Measurements from ENCODE around the gene IFNA14. TPM values are rescaled to one million over a fixed set of nuclear protein-coding genes. Genes with fewer than 3 reads are reported as not detected.

Gene IFNA14
- total RNA-seq, 1 experiment from 2014 or later = not detected

GRCh38 chr9:21267485-21268346, 27.9 kb upstream of the IFNA14 start:
- TF ChIP-seq, protein P1, sequence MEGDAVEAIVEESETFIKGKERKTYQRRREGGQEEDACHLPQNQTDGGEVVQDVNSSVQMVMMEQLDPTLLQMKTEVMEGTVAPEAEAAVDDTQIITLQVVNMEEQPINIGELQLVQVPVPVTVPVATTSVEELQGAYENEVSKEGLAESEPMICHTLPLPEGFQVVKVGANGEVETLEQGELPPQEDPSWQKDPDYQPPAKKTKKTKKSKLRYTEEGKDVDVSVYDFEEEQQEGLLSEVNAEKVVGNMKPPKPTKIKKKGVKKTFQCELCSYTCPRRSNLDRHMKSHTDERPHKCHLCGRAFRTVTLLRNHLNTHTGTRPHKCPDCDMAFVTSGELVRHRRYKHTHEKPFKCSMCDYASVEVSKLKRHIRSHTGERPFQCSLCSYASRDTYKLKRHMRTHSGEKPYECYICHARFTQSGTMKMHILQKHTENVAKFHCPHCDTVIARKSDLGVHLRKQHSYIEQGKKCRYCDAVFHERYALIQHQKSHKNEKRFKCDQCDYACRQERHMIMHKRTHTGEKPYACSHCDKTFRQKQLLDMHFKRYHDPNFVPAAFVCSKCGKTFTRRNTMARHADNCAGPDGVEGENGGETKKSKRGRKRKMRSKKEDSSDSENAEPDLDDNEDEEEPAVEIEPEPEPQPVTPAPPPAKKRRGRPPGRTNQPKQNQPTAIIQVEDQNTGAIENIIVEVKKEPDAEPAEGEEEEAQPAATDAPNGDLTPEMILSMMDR (conservative IDR thresholded peaks at IDR 0.05) = no peak
- TF ChIP-seq EZH2 (IDR thresholded peaks at IDR 0.05; ENCODE audit: low read depth) = no peak
- H3K27me3 ChIP-seq (ENCODE audit: insufficient read depth, low read depth) = no peaks in the 10 kb centered on the region
- CTCF ChIA-PET = interaction anchor here (0.6 to 0.8 kb wide), 2 partner anchors 80 to 1335 kb away, joined by 3 read pairs; no protein-coding TSS in a partner anchor

GRCh38 chr9:21266733-21267484, 27.1 kb upstream of the IFNA14 start:
- Histone ChIP-seq H3K4me3 (no peak overlapping the region), H3K4me2 (no peak overlapping the region), H3K27me3 (ENCODE audit: insufficient read depth, low read depth) (no peaks in the 10 kb centered on the region), H3K27ac (no peak overlapping the region), H3K9me3 (ENCODE audit: insufficient read depth, low read depth) (no peaks in the 10 kb centered on the region), H3K36me3 (ENCODE audit: low read depth) (no peaks in the 10 kb centered on the region), H3F3A (ENCODE audit: insufficient read depth, low read depth) (no peaks in the 10 kb centered on the region), H2AFZ (no peak overlapping the region), H3K4me1 (replicated peaks; ENCODE audit: insufficient read depth) (no peaks in the 10 kb centered on the region), H4K20me1 (ENCODE audit: insufficient read depth) (no peaks in the 10 kb centered on the region), H3K9me2 (ENCODE audit: insufficient read depth) (no peaks in the 10 kb centered on the region), H3K79me2 (ENCODE audit: low read depth) (no peaks in the 10 kb centered on the region)
- no peak for DNase-seq
- ChIA-PET POLR2A (ENCODE audit: unreplicated experiment) (no interaction called here), CTCF (interaction anchor here (0.8 kb wide), 1 partner anchor 1334 kb away, joined by 3 read pairs; no protein-coding TSS in a partner anchor)
- intact Hi-C loops (cut with micrococcal nuclease; ENCODE audit: unreplicated experiment) = no loop called here
- no peak for TF ChIP-seq EZH2 (IDR thresholded peaks at IDR 0.05; ENCODE audit: low read depth)
- TF ChIP-seq, protein P1 (conservative IDR thresholded peaks at IDR 0.05) = no peak
- no TSS peak for BruUV-seq (replicated peaks)

More at GRCh38 chr9:21267485-21268346, 27.9 kb upstream of the IFNA14 start:
- DNase-seq = no peak
- BruUV-seq (replicated peaks) = no TSS peak
- POLR2A ChIA-PET (ENCODE audit: unreplicated experiment) = no interaction called here
- H3K36me3 ChIP-seq (ENCODE audit: low read depth) = no peaks in the 10 kb centered on the region
- H3K79me2 ChIP-seq (ENCODE audit: low read depth) = no peaks in the 10 kb centered on the region
- no peaks in the 10 kb centered on the region for H3K4me1 ChIP-seq (replicated peaks; ENCODE audit: insufficient read depth)
- H3K9me3 ChIP-seq (ENCODE audit: insufficient read depth, low read depth) = no peaks in the 10 kb centered on the region
- H3K9me2 ChIP-seq (ENCODE audit: insufficient read depth) = no peaks in the 10 kb centered on the region
- H2AFZ ChIP-seq = no peak overlapping the region
- no peaks in the 10 kb centered on the region for H3F3A ChIP-seq (ENCODE audit: insufficient read depth, low read depth)
- H3K4me3 ChIP-seq = no peak overlapping the region
- no peak overlapping the region for H3K27ac ChIP-seq
- intact Hi-C loops (cut with micrococcal nuclease; ENCODE audit: unreplicated experiment) = no loop called here
- no peak overlapping the region for H3K4me2 ChIP-seq
- no peaks in the 10 kb centered on the region for H4K20me1 ChIP-seq (ENCODE audit: insufficient read depth)

- H3K4me1 ChIP-seq (replicated peaks; ENCODE audit: insufficient read depth) = no peaks in the 10 kb centered on the region
- H4K20me1 ChIP-seq (ENCODE audit: insufficient read depth) = no peaks in the 10 kb centered on the region
- no peaks in the 10 kb centered on the region for H3K79me2 ChIP-seq (ENCODE audit: low read depth)
- H3K9me3 ChIP-seq (ENCODE audit: insufficient read depth, low read depth) = no peaks in the 10 kb centered on the region
- CTCF ChIA-PET = interaction anchor here (1.0 kb wide), 1 partner anchor 12 kb away, joined by 3 read pairs; no protein-coding TSS in a partner anchor
- no peak overlapping the region for H3K4me3 ChIP-seq
- no peaks in the 10 kb centered on the region for H3K36me3 ChIP-seq (ENCODE audit: low read depth)
- H3K27ac ChIP-seq = no peak overlapping the region
- H3F3A ChIP-seq (ENCODE audit: insufficient read depth, low read depth) = no peaks in the 10 kb centered on the region
- H3K4me2 ChIP-seq = no peak overlapping the region
- BruUV-seq (replicated peaks) = no TSS peak
- H3K27me3 ChIP-seq (ENCODE audit: insufficient read depth, low read depth) = no peaks in the 10 kb centered on the region
- POLR2A ChIA-PET (ENCODE audit: unreplicated experiment) = no interaction called here
- H2AFZ ChIP-seq = no peak overlapping the region
- intact Hi-C loops (cut with micrococcal nuclease; ENCODE audit: unreplicated experiment) = no loop called here
- no peaks in the 10 kb centered on the region for H3K9me2 ChIP-seq (ENCODE audit: insufficient read depth)
- no peak for DNase-seq
- TF ChIP-seq EZH2 (IDR thresholded peaks at IDR 0.05; ENCODE audit: low read depth) = no peak
- TF ChIP-seq, protein P1 (conservative IDR thresholded peaks at IDR 0.05) = no peak
Measured at GRCh38 chr9:21265421-21266189, 25.8 kb upstream of the IFNA14 start.

Data from PC-9 (cell line).